Measurements from ENCODE around the gene CLCN7.

Gene CLCN7

GRCh38 chr16:1407753-1408152, 67.1 kb downstream of the CLCN7 start:
- H3K4me1 ChIP-seq (ENCODE audit: insufficient read depth, poor library complexity, severe bottlenecking), result no peaks in the 10 kb centered on the region
- ATAC-seq (ENCODE audit: low read depth) (no peak; the same call in 2 of the 3 replicates), DNase-seq (ENCODE audit: low spot score) (no peak)
- H3K4me3 ChIP-seq (ENCODE audit: severe bottlenecking), result peak overlapping the region; percentile 31
- no peaks in the 10 kb centered on the region for H3K27me3 ChIP-seq (ENCODE audit: insufficient read depth, poor library complexity, severe bottlenecking)
- no peak overlapping the region for H3K27ac ChIP-seq (ENCODE audit: poor library complexity, severe bottlenecking)
- H3K36me3 ChIP-seq (ENCODE audit: low read depth), result no peaks in the 10 kb centered on the region
- TF ChIP-seq CTCF (IDR thresholded peaks at IDR 0.05; ENCODE audit: poor library complexity, severe bottlenecking), result no peak
- H3K9me3 ChIP-seq (ENCODE audit: severe bottlenecking), result no peaks in the 10 kb centered on the region

- Histone ChIP-seq H3K4me3 (ENCODE audit: severe bottlenecking) (no peak overlapping the region), H3K36me3 (ENCODE audit: low read depth) (no peaks in the 10 kb centered on the region), H3K27ac (ENCODE audit: poor library complexity, severe bottlenecking) (no peak overlapping the region), H3K27me3 (ENCODE audit: insufficient read depth, poor library complexity, severe bottlenecking) (no peaks in the 10 kb centered on the region), H3K4me1 (ENCODE audit: insufficient read depth, poor library complexity, severe bottlenecking) (no peaks in the 10 kb centered on the region), H3K9me3 (ENCODE audit: severe bottlenecking) (no peaks in the 10 kb centered on the region)
- no peak for ATAC-seq (ENCODE audit: low read depth)
- no peak for TF ChIP-seq CTCF (IDR thresholded peaks at IDR 0.05; ENCODE audit: poor library complexity, severe bottlenecking)
- DNase-seq (ENCODE audit: low spot score), result peak; percentile 57
Observed at GRCh38 chr16:1403733-1404132, 71.1 kb downstream of the CLCN7 start.

- Histone ChIP-seq H3K4me1 (ENCODE audit: insufficient read depth, poor library complexity, severe bottlenecking) (no peaks in the 10 kb centered on the region), H3K27me3 (ENCODE audit: insufficient read depth, poor library complexity, severe bottlenecking) (no peaks in the 10 kb centered on the region), H3K36me3 (ENCODE audit: low read depth) (no peaks in the 10 kb centered on the region), H3K9me3 (ENCODE audit: severe bottlenecking) (no peaks in the 10 kb centered on the region), H3K27ac (ENCODE audit: poor library complexity, severe bottlenecking) (no peak overlapping the region), H3K4me3 (ENCODE audit: severe bottlenecking) (no peak overlapping the region)
- TF ChIP-seq CTCF (IDR thresholded peaks at IDR 0.05; ENCODE audit: poor library complexity, severe bottlenecking), result no peak
- no peak for ATAC-seq (ENCODE audit: low read depth)
- peak; percentile 59 for DNase-seq (ENCODE audit: low spot score)
Observed at GRCh38 chr16:1403036-1403435, 71.8 kb downstream of the CLCN7 start.

- Histone ChIP-seq H3K36me3 (ENCODE audit: low read depth) (no peaks in the 10 kb centered on the region), H3K9me3 (ENCODE audit: severe bottlenecking) (no peaks in the 10 kb centered on the region)
- ATAC-seq (ENCODE audit: low read depth), result no peak
Observed at GRCh38 chr16:1401758-1402154, 73.1 kb downstream of the CLCN7 start.

More at GRCh38 chr16:1401758-1402154, 73.1 kb downstream of the CLCN7 start:
- no peak for DNase-seq (ENCODE audit: low spot score)
- Histone ChIP-seq H3K4me1 (ENCODE audit: insufficient read depth, poor library complexity, severe bottlenecking) (no peaks in the 10 kb centered on the region), H3K27ac (ENCODE audit: poor library complexity, severe bottlenecking) (no peak overlapping the region), H3K4me3 (ENCODE audit: severe bottlenecking) (no peak overlapping the region), H3K27me3 (ENCODE audit: insufficient read depth, poor library complexity, severe bottlenecking) (no peaks in the 10 kb centered on the region)
- TF ChIP-seq CTCF (IDR thresholded peaks at IDR 0.05; ENCODE audit: poor library complexity, severe bottlenecking), result no peak

All from RWPE2 (cell line).